HEK293 (cell line): ENCODE data around the gene CELSR1.

Source experiments
- CTCF ChIA-PET: fragments of 350-600 bp; formaldehyde crosslinking; extraction: SDS; loops from one replicate; lab custom pipeline; 2021; ENCODE audit warnings: antibody characterized with exemption; lab: Yijun Ruan, JAX
- POLR2A ChIA-PET: fragments of 300-600 bp; formaldehyde crosslinking; extraction: SDS; loops from one replicate; lab custom pipeline; 2020; ENCODE audit warnings: antibody characterized with exemption, inconsistent platforms; lab: Yijun Ruan, JAX
- H3K27ac ChIP-seq: fragments of 200-500 bp; sonication (Bioruptor generic); 2 replicates; pipeline ENCODE4 v1.5.1; 2014; ENCODE audit warnings: low read depth, low read length, control low read depth, inconsistent platforms; ENCODE audit errors: extremely low read depth
- H3K36me3 ChIP-seq, 2 experiments: fragments of 200-500 bp in 1 of 2; sonication (Bioruptor generic) in 1 of 2; 1 replicate in 1 of 2; 2 replicates in 1 of 2; pipeline ENCODE4 v1.5.1; 2014 to 2017; ENCODE audit warnings: inconsistent platforms in 2 of 2, low read length in 2 of 2; ENCODE audit not compliant: control insufficient read depth in 2 of 2, insufficient read depth in 1 of 2
- H3K4me1 ChIP-seq: fragments of 200-500 bp; sonication (Bioruptor generic); 2 replicates; pipeline ENCODE4 v1.5.1; 2014; ENCODE audit warnings: mild to moderate bottlenecking, low read length, inconsistent platforms; ENCODE audit not compliant: control insufficient read depth, insufficient read depth
- H3K4me3 ChIP-seq: 2 replicates; pipeline ENCODE4 v1.5.1; 2011; ENCODE audit warnings: low read depth, mild to moderate bottlenecking, control low read depth, low read length, moderate library complexity
- H3K9me3 ChIP-seq: fragments of 200-500 bp; sonication (Bioruptor generic); 2 replicates; pipeline ENCODE4 v1.5.1; 2014; ENCODE audit warnings: low read depth, low read length, inconsistent platforms; ENCODE audit not compliant: control insufficient read depth, insufficient read depth
- CTCF ChIP-seq: fragments of 450-650 bp; formaldehyde crosslinking; IDR thresholded peaks from 2 replicates; pipeline ENCODE4 v1.5.1; 2016; ENCODE audit warnings: missing biosample characterization, missing genetic modification characterization
- GFI1B ChIP-seq: fragments of 450-650 bp; formaldehyde crosslinking; IDR thresholded peaks from 2 replicates; pipeline ENCODE4 v1.5.1; 2016; ENCODE audit warnings: missing biosample characterization, missing genetic modification characterization
- HOXC10 ChIP-seq: sonication (generic); formaldehyde crosslinking; IDR thresholded peaks from 2 replicates; pipeline ENCODE4 v1.8.1; 2023; ENCODE audit warnings: mild to moderate bottlenecking, missing genetic modification reagents
- KLF17 ChIP-seq: fragments of 450-650 bp; formaldehyde crosslinking; IDR thresholded peaks from 2 replicates; pipeline ENCODE4 v1.5.1; 2016; ENCODE audit warnings: missing biosample characterization, missing genetic modification characterization
- KLF8 ChIP-seq: fragments of 450-650 bp; formaldehyde crosslinking; IDR thresholded peaks from 2 replicates; pipeline ENCODE4 v1.5.1; 2016; ENCODE audit warnings: missing biosample characterization, missing genetic modification characterization
- OVOL3 ChIP-seq: fragments of 450-650 bp; formaldehyde crosslinking; IDR thresholded peaks from 2 replicates; pipeline ENCODE4 v1.5.1; 2016; ENCODE audit warnings: missing biosample characterization, missing genetic modification characterization
- PBX3 ChIP-seq: sonication (generic); formaldehyde crosslinking; IDR thresholded peaks from 2 replicates; pipeline ENCODE4 v1.8.1; 2022; ENCODE audit warnings: mild to moderate bottlenecking, moderate library complexity, missing genetic modification reagents
- REPIN1 ChIP-seq: fragments of 450-650 bp; formaldehyde crosslinking; IDR thresholded peaks from 2 replicates; pipeline ENCODE4 v1.5.1; 2017; ENCODE audit warnings: missing biosample characterization, missing genetic modification characterization, low read depth
- SP2 ChIP-seq: fragments of 450-650 bp; formaldehyde crosslinking; IDR thresholded peaks from 2 replicates; pipeline ENCODE4 v1.5.1; 2016; ENCODE audit warnings: missing biosample characterization, missing genetic modification characterization
- ZBTB44 ChIP-seq: fragments of 450-650 bp; IDR thresholded peaks from 2 replicates; pipeline ENCODE4 v1.5.1; 2018; ENCODE audit warnings: missing biosample characterization, mild to moderate bottlenecking, missing genetic modification characterization
- ZFHX2 ChIP-seq: fragments of 450-650 bp; formaldehyde crosslinking; conservative IDR thresholded peaks from 2 replicates; pipeline ENCODE4 v1.5.1; 2016; ENCODE audit warnings: missing biosample characterization, missing genetic modification characterization
- ZNF175 ChIP-seq: fragments of 450-650 bp; formaldehyde crosslinking; IDR thresholded peaks from 2 replicates; pipeline ENCODE4 v1.5.1; 2016; ENCODE audit warnings: missing biosample characterization, missing genetic modification characterization
- ZNF274 ChIP-seq, 2 experiments: fragments of 200-500 bp in 1 of 2; fragments of 450-650 bp in 1 of 2; sonication (Bioruptor generic) in 1 of 2; formaldehyde crosslinking in 1 of 2; IDR thresholded peaks; 2 replicates each; pipeline versions ENCODE4 v1.5.1 to v1.6.1; 2014 to 2016; ENCODE audit warnings: borderline replicate concordance in 1 of 2, inconsistent platforms in 1 of 2, low read length in 1 of 2, missing biosample characterization in 1 of 2, missing genetic modification characterization in 1 of 2
- ZNF398 ChIP-seq: fragments of 450-650 bp; formaldehyde crosslinking; IDR thresholded peaks from 2 replicates; pipeline ENCODE4 v1.5.1; 2017; ENCODE audit warnings: missing biosample characterization, missing genetic modification characterization
- ZNF488 ChIP-seq: fragments of 450-650 bp; formaldehyde crosslinking; IDR thresholded peaks from 2 replicates; pipeline ENCODE4 v1.5.1; 2016; ENCODE audit warnings: missing biosample characterization, missing genetic modification characterization
- ZNF548 ChIP-seq: fragments of 450-650 bp; formaldehyde crosslinking; IDR thresholded peaks from 2 replicates; pipeline ENCODE4 v1.5.1; 2016; ENCODE audit warnings: missing biosample characterization, missing genetic modification characterization
- ZNF561 ChIP-seq: fragments of 450-650 bp; IDR thresholded peaks from 2 replicates; pipeline ENCODE4 v1.5.1; 2018; ENCODE audit warnings: missing biosample characterization, missing genetic modification characterization, borderline replicate concordance
- ZNF580 ChIP-seq: fragments of 450-650 bp; formaldehyde crosslinking; IDR thresholded peaks from 2 replicates; pipeline ENCODE4 v1.5.1; 2016; ENCODE audit warnings: missing biosample characterization, missing genetic modification characterization
- ZNF621 ChIP-seq: fragments of 450-650 bp; formaldehyde crosslinking; IDR thresholded peaks from 2 replicates; pipeline ENCODE4 v1.5.1; 2017; ENCODE audit warnings: missing biosample characterization, missing genetic modification characterization
- ZNF654 ChIP-seq: fragments of 450-650 bp; formaldehyde crosslinking; IDR thresholded peaks from 2 replicates; pipeline ENCODE4 v1.5.1; 2016; ENCODE audit warnings: low read depth, missing biosample characterization, missing genetic modification characterization
- ZNF692 ChIP-seq: fragments of 450-650 bp; formaldehyde crosslinking; IDR thresholded peaks from 2 replicates; pipeline ENCODE4 v1.5.1; 2016; ENCODE audit warnings: missing biosample characterization, missing genetic modification characterization
- ZNF768 ChIP-seq: fragments of 450-650 bp; formaldehyde crosslinking; IDR thresholded peaks from 2 replicates; pipeline ENCODE4 v1.5.1; 2018; ENCODE audit warnings: missing biosample characterization, mild to moderate bottlenecking, missing genetic modification characterization
- ZSCAN30 ChIP-seq: fragments of 450-650 bp; IDR thresholded peaks from 2 replicates; pipeline ENCODE4 v1.5.1; 2018; ENCODE audit warnings: missing biosample characterization, mild to moderate bottlenecking, missing genetic modification characterization, moderate library complexity

CELSR1 gene

GRCh38 chr22:46387748-46388147, 149.7 kb downstream of the CELSR1 start (continued):
- TF ChIP-seq ZFHX2 (tag by site-specific recombination) (no peak), ZNF488 (tag by site-specific recombination) (no peak), KLF17 (tag by site-specific recombination) (no peak), ZNF398 (tag by site-specific recombination) (no peak), GFI1B (tag by site-specific recombination) (no peak), ZNF548 (tag by site-specific recombination) (no peak), ZSCAN30 (tag by site-specific recombination) (no peak), CTCF (tag by site-specific recombination) (no peak), REPIN1 (tag by site-specific recombination) (no peak), PBX3 (CRISPR knock-in tag) (no peak), ZNF621 (tag by site-specific recombination) (no peak), ZNF274 (IDR thresholded peaks at IDR 0.05; ENCODE audit: low read length) (no peak), ZNF274 (tag by site-specific recombination; IDR thresholded peaks at IDR 0.05; ENCODE audit: borderline replicate concordance) (no peak), ZNF580 (tag by site-specific recombination) (no peak), ZNF175 (no peak)
- TF ChIP-seq, all 188 proteins: peak for 0

GRCh38 chr22:46386312-46386711, 151.1 kb downstream of the CELSR1 start:
- Histone ChIP-seq H3K4me3 (no peak overlapping the region), H3K27ac (no peak overlapping the region), H3K36me3 (peaks cover 3 to 8% of the 10 kb centered on the region in 2 experiments; a peak in 2 of 3 replicates), H3K4me1 (no peaks in the 10 kb centered on the region)
- TF ChIP-seq HOXC10 (CRISPR knock-in tag) (no peak), ZNF561 (tag by site-specific recombination) (no peak), ZNF768 (no peak), KLF8 (tag by site-specific recombination) (no peak), OVOL3 (tag by site-specific recombination) (no peak), ZNF692 (tag by site-specific recombination) (no peak), SP2 (tag by site-specific recombination) (no peak), ZBTB44 (no peak), GFI1B (tag by site-specific recombination) (no peak), ZNF654 (tag by site-specific recombination) (no peak)
- TF ChIP-seq, all 188 proteins: peak for 0
- no peaks in the 10 kb centered on the region for H3K9me3 ChIP-seq
- POLR2A ChIA-PET = no interaction called here
- CTCF ChIA-PET = no interaction called here
